BLaER1 treated with 17β-estradiol and CSF1 and Interleukin-3, amounts not matched to agents 10 nM and 100 nM (cell line): ENCODE results near the gene IL2RA.

Experiments
- H3K27ac ChIP-seq, 11 experiments: shearing (Covaris generic); formaldehyde crosslinking; 2 replicates each; pipeline ENCODE4 v1.8.1; 2022
- H3K27me3 ChIP-seq, 11 experiments: shearing (Covaris generic); formaldehyde crosslinking; 2 replicates each; pipeline ENCODE4 v1.8.1; 2022
- H3K36me3 ChIP-seq, 11 experiments: shearing (Covaris generic); formaldehyde crosslinking; 2 replicates each; pipeline ENCODE4 v1.8.1; 2022
- H3K4me1 ChIP-seq, 10 experiments: shearing (Covaris generic); formaldehyde crosslinking; 2 replicates each; pipeline ENCODE4 v1.8.1; 2022
- H3K4me2 ChIP-seq, 11 experiments: shearing (Covaris generic); formaldehyde crosslinking; 2 replicates each; pipeline ENCODE4 v1.8.1; 2022
- H3K4me3 ChIP-seq, 10 experiments: shearing (Covaris generic); formaldehyde crosslinking; 2 replicates each; pipeline ENCODE4 v1.8.1; 2022
- H3K9ac ChIP-seq, 11 experiments: shearing (Covaris generic); formaldehyde crosslinking; 2 replicates each; pipeline ENCODE4 v1.8.1; 2022
- H3K9me3 ChIP-seq, 11 experiments: shearing (Covaris generic); formaldehyde crosslinking; replicated peaks in 1 of 11; 2 replicates each; pipeline ENCODE4 v1.8.1; 2022
- H4K20me1 ChIP-seq, 11 experiments: shearing (Covaris generic); formaldehyde crosslinking; 2 replicates each; pipeline ENCODE4 v1.8.1; 2022
- Cebpa-rat ChIP-seq, 11 experiments: shearing (Covaris generic); IDR thresholded peaks; 2 replicates each; pipeline ENCODE4 v1.8.1; 2022

IL2RA gene

GRCh38 chr10:6040205-6040604, 22.0 kb downstream of the IL2RA start:
- peaks cover 0 to 13% (median 0%) of the 10 kb centered on the region in 11 experiments; a peak in 3 of 22 replicates for H3K36me3 ChIP-seq
- H3K9ac ChIP-seq: no peak overlapping the region
- TF ChIP-seq Cebpa-rat (IDR thresholded peaks at IDR 0.05): no peak
- no peak overlapping the region for H3K4me2 ChIP-seq
- peaks cover 0 to 22% (median 17%) of the 10 kb centered on the region in 11 experiments; a peak in 13 of 22 replicates for H3K27me3 ChIP-seq
- H3K4me3 ChIP-seq: no peak overlapping the region
- peaks cover 0 to 18% (median 10%) of the 10 kb centered on the region in 11 experiments; a peak in 19 of 22 replicates for H3K9me3 ChIP-seq
- peaks cover 39 to 46% (median 44%) of the 10 kb centered on the region in 10 experiments for H3K4me1 ChIP-seq
- H4K20me1 ChIP-seq: peaks cover 0 to 13% (median 0%) of the 10 kb centered on the region in 11 experiments; a peak in 2 of 22 replicates
- no peak overlapping the region for H3K27ac ChIP-seq

DNA sequence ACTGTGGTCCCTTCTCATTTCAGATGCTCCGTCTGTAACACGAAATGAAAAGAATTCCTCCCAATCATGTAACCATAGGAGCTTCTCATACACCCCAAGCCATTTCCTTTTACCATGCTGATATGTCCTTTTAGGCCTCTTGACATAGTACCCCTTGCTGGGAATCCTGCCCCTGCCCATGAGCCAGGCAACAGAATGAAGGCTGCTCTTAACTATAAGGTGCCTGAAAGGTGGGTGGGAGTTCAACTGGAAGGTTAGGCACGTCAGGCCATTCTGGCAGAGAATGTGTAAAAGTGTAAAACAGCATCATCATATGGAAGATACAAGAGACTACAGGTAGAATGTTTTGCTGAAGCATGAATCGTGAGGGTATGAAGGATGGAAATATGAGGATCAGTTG, 22.5 kb downstream of the IL2RA start:
- peaks cover 0 to 18% (median 10%) of the 10 kb centered on the region in 11 experiments; a peak in 19 of 22 replicates for H3K9me3 ChIP-seq
- peaks cover 0 to 8% (median 0%) of the 10 kb centered on the region in 11 experiments; a peak in 2 of 22 replicates for H4K20me1 ChIP-seq
- H3K9ac ChIP-seq: no peak overlapping the region
- H3K4me3 ChIP-seq: no peak overlapping the region
- no peak overlapping the region for H3K27ac ChIP-seq
- no peak overlapping the region for H3K4me2 ChIP-seq
- no peak for TF ChIP-seq Cebpa-rat (IDR thresholded peaks at IDR 0.05)
- H3K27me3 ChIP-seq: peaks cover 0 to 26% (median 18%) of the 10 kb centered on the region in 11 experiments; a peak in 13 of 22 replicates
- peaks cover 39 to 46% (median 44%) of the 10 kb centered on the region in 10 experiments for H3K4me1 ChIP-seq
- H3K36me3 ChIP-seq: peaks cover 0 to 13% (median 0%) of the 10 kb centered on the region in 11 experiments; a peak in 3 of 22 replicates

GRCh38 chr10:6038071-6038631, 24.0 kb downstream of the IL2RA start:
- Histone ChIP-seq H3K36me3 (peaks cover 0 to 13% (median 0%) of the 10 kb centered on the region in 11 experiments; a peak in 3 of 22 replicates), H3K27me3 (peaks cover 0 to 26% (median 19%) of the 10 kb centered on the region in 11 experiments; a peak in 13 of 22 replicates), H4K20me1 (no peaks in the 10 kb centered on the region; a peak in 2 of 22 replicates), H3K9me3 (peaks cover 0 to 13% (median 9%) of the 10 kb centered on the region in 11 experiments; a peak in 19 of 22 replicates), H3K4me3 (no peak overlapping the region), H3K4me2 (no peak overlapping the region), H3K4me1 (peaks cover 31 to 52% (median 38%) of the 10 kb centered on the region in 10 experiments), H3K27ac (peak overlapping the region in 2 of 11 experiments; percentile 13 to 73; a peak in 2 of 22 replicates), H3K9ac (no peak overlapping the region)
- TF ChIP-seq Cebpa-rat (IDR thresholded peaks at IDR 0.05): no peak

GRCh38 chr10:6037422-6037821, 24.7 kb downstream of the IL2RA start:
- no peaks in the 10 kb centered on the region; a peak in 2 of 22 replicates for H4K20me1 ChIP-seq

DNA sequence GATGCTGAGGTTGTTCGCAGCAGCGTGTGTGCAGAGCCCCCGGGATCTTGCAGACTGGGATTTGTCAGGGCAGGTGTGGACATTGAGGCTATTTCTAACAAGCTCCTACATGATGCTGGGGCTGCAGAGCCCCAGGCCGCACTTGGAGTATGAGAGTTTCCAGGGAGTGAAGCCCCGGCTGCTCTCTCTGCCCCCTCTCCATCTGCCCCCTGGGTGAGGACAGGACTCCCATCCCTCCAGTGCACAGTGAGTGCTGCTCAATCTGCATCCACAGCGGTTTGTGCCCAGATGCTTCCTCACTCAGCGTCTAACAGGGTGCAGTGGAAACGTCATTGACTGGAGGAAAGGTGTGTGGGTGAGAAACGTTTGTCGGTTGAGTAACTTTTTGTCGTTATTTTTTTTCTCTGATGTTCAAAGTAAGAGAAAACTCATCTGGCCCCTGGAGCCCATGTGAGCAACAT, 25.3 kb downstream of the IL2RA start:
- H3K9ac ChIP-seq: peak overlapping the region in 3 of 11 experiments; percentile 7 to 42 (median 39); a peak in 4 of 22 replicates
- peaks cover 0 to 26% (median 19%) of the 10 kb centered on the region in 11 experiments; a peak in 13 of 22 replicates for H3K27me3 ChIP-seq
- TF ChIP-seq Cebpa-rat (IDR thresholded peaks at IDR 0.05): no peak
- H3K4me1 ChIP-seq: peaks cover 31 to 63% (median 38%) of the 10 kb centered on the region in 10 experiments
- H3K4me3 ChIP-seq: no peak overlapping the region
- no peaks in the 10 kb centered on the region; a peak in 2 of 22 replicates for H4K20me1 ChIP-seq
- H3K9me3 ChIP-seq: peaks cover 3 to 17% (median 11%) of the 10 kb centered on the region in 11 experiments; a peak in 20 of 22 replicates
- peak overlapping the region; percentile 65 to 93 (median 77) for H3K4me2 ChIP-seq
- H3K36me3 ChIP-seq: peaks cover 0 to 13% (median 0%) of the 10 kb centered on the region in 11 experiments; a peak in 3 of 22 replicates
- H3K27ac ChIP-seq: peak overlapping the region in 3 of 11 experiments; percentile 13 to 73 (median 31); a peak in 5 of 22 replicates

More at GRCh38 chr10:6037422-6037821, 24.7 kb downstream of the IL2RA start:
- TF ChIP-seq Cebpa-rat (IDR thresholded peaks at IDR 0.05): no peak
- H3K4me3 ChIP-seq: no peak overlapping the region
- peaks cover 31 to 60% (median 38%) of the 10 kb centered on the region in 10 experiments for H3K4me1 ChIP-seq
- H3K9ac ChIP-seq: peak overlapping the region in 1 of 11 experiments; percentile 39; a peak in 2 of 22 replicates
- H3K4me2 ChIP-seq: peak overlapping the region; percentile 65 to 93 (median 77); a peak in 21 of 22 replicates
- H3K27ac ChIP-seq: peak overlapping the region in 3 of 11 experiments; percentile 13 to 73 (median 31); a peak in 5 of 22 replicates
- H3K36me3 ChIP-seq: peaks cover 0 to 13% (median 0%) of the 10 kb centered on the region in 11 experiments; a peak in 3 of 22 replicates
- peaks cover 0 to 26% (median 19%) of the 10 kb centered on the region in 11 experiments; a peak in 13 of 22 replicates for H3K27me3 ChIP-seq
- H3K9me3 ChIP-seq: peaks cover 0 to 12% (median 11%) of the 10 kb centered on the region in 11 experiments; a peak in 20 of 22 replicates

- H3K4me3 ChIP-seq: no peak overlapping the region
- peaks cover 0 to 26% (median 19%) of the 10 kb centered on the region in 11 experiments; a peak in 13 of 22 replicates for H3K27me3 ChIP-seq
- H3K36me3 ChIP-seq: peaks cover 0 to 13% (median 0%) of the 10 kb centered on the region in 11 experiments; a peak in 3 of 22 replicates
- H3K4me1 ChIP-seq: peaks cover 31 to 63% (median 38%) of the 10 kb centered on the region in 10 experiments
- no peak for TF ChIP-seq Cebpa-rat (IDR thresholded peaks at IDR 0.05)
- peak overlapping the region in 2 of 11 experiments; percentile 11 to 54; a peak in 5 of 22 replicates for H3K27ac ChIP-seq
- peak overlapping the region in 2 of 11 experiments; percentile 7 to 39; a peak in 2 of 22 replicates for H3K9ac ChIP-seq
- H3K4me2 ChIP-seq: peak overlapping the region; percentile 65 to 93 (median 77)
- H4K20me1 ChIP-seq: no peaks in the 10 kb centered on the region; a peak in 2 of 22 replicates
- H3K9me3 ChIP-seq: peaks cover 7 to 22% (median 15%) of the 10 kb centered on the region in 11 experiments; a peak in 21 of 22 replicates
These were observed 26.1 kb downstream of the IL2RA start for GRCh38 chr10:6035931-6036575.

GRCh38 chr10:6035101-6035834, 26.9 kb downstream of the IL2RA start:
- Histone ChIP-seq H3K4me3 (no peak overlapping the region), H3K27ac (peak overlapping the region in 3 of 11 experiments; percentile 54 to 76 (median 72); a peak in 5 of 22 replicates)

More at GRCh38 chr10:6035101-6035834, 26.9 kb downstream of the IL2RA start:
- peak overlapping the region; percentile 65 to 93 (median 77) for H3K4me2 ChIP-seq
- H3K36me3 ChIP-seq: peaks cover 0 to 13% (median 0%) of the 10 kb centered on the region in 11 experiments; a peak in 3 of 22 replicates
- H3K4me1 ChIP-seq: peaks cover 31 to 63% (median 38%) of the 10 kb centered on the region in 10 experiments
- H4K20me1 ChIP-seq: no peaks in the 10 kb centered on the region; a peak in 2 of 22 replicates
- peaks cover 15 to 29% (median 23%) of the 10 kb centered on the region in 11 experiments for H3K9me3 ChIP-seq
- no peak for TF ChIP-seq Cebpa-rat (IDR thresholded peaks at IDR 0.05)
- H3K9ac ChIP-seq: peak overlapping the region in 1 of 11 experiments; percentile 63; a peak in 3 of 22 replicates
- H3K27me3 ChIP-seq: peaks cover 0 to 26% (median 19%) of the 10 kb centered on the region in 11 experiments; a peak in 13 of 22 replicates
